Activated CD4-positive, alpha-beta T cell treated with anti-CD3 and anti-CD28 coated beads, Interleukin-2, amount 50 U/mL, for 4 hours (primary cell): Measurements from ENCODE around the gene SMG6.

ENCODE experiments used
- DNase-seq, 2 experiments: peaks; one replicate each; pipeline ENCODE4 v3.0.0-alpha.2; 2020

Gene SMG6

DNA sequence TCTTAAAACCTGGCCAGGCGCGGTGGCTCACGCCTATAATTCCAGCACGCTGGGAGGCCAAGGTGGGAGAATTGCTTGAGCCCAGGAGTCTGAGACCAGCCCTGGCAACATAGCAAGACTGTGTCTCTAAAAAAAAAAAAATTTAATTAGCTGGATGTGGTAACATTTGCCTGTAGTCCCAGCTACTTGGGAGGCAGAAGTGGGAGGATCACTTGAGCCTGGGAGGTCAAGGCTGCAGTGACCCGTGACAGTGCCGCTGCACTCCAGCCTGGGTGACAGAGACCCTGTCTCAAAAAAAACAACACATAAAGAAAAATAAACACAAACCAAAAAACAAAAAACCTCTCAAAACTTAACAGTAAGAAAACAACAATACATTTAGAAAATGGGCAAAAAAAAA, 106.3 kb downstream of the SMG6 start:
- no peak for DNase-seq

DNA sequence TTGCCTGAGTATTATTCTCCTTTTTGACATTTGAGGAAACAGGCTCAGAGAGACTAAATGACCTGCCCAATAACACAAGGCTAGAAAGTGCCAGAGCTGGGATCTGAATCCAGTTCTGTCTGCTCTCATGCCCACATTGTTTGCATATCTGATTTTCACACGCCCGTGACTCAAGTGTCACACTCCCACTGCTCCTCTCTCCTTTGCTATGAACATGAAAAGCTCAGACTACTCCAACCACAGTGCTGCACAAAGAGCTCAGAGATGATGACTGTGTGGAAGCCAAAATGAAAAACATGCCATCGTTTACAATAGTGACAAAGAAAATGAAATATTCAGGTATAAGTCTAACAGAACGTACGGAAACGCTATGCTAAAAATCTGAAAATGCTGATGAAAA, 107.9 kb downstream of the SMG6 start:
- DNase-seq: peak in 1 of 2 experiments; percentile 10

DNA sequence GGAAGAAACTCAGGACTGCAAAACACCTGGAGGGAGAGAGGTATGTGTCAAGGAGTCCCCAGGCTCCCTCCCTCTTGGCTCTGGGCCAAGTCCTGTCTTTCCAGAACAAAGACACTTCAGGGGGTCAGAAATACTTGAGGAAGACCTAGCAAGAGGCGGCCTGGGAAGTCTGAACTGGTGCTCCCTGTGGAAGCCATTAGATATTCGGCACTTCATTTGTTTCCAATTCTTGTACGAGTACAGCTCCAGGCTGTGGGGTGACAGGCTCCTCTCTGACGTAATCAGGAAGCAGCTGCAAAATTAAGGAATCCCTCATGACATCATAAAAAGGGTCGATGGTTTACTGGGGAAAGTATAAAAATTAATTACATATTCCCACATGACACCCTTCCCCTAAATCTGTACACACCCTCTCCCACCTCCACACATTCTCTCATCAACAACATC, 108.7 kb downstream of the SMG6 start:
- DNase-seq: no peak

- peak; percentile 28 to 30 for DNase-seq
Measured at GRCh38 chr17:2192367-2193057, 111.1 kb downstream of the SMG6 start.

- DNase-seq: no peak
Measured at GRCh38 chr17:2191785-2192184, 111.8 kb downstream of the SMG6 start.

- no peak for DNase-seq
Measured at GRCh38 chr17:2191227-2191626, 112.4 kb downstream of the SMG6 start.

GRCh38 chr17:2190014-2190413, 113.6 kb downstream of the SMG6 start:
- no peak for DNase-seq

- DNase-seq: no peak
Measured at GRCh38 chr17:2188971-2189630, 114.5 kb downstream of the SMG6 start.

DNA sequence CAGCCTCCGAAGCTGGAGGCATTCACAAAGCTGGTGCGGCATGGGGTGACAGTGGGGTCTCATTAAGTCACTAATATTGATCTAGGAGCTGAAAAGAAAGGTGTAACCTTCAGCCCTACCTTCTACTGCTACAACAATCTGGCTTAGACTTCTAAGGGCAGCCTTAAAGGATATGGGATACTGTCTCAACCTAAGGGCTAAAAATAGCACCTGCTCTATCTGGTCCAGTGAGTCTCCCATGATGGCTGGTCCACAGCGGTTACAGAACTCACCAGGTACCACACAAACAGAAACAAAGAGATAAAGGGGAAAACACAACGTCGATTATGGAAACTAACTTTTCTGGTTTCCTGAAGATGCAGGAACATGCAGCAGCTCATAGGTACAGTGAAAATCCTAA, 115.8 kb downstream of the SMG6 start:
- no peak for DNase-seq

- DNase-seq: no peak
Measured at GRCh38 chr17:2186937-2187336, 116.6 kb downstream of the SMG6 start.

GRCh38 chr17:2184993-2185931, 118.3 kb downstream of the SMG6 start:
- DNase-seq: no peak

- no peak for DNase-seq
Measured at GRCh38 chr17:2183346-2183745, 120.2 kb downstream of the SMG6 start.

DNA sequence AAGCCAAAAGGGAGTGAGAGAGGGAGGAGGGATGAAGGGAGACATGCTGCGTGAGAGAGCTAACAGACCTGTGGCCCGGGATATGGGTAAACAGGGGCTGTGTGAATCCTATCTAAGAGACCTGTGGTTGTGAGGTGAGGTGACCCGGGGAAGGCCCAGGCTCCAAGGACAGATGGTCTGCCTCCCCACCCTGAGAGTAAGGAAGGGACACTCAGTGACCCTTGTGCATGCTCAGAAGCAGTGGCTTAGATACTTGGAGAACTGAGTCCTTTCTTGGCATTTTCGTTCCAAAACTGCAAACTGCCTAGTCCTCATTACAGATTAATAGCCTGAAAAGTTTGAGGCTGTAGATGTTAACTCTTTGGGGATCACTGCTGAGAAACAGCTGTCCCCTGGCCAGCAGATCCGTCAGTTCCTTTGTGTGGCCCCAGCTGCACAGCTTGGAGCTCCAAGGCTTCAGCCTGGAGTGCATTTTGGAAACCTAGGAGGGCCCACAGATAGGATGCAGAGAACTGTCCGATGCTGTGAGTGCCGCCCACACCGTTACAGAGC, 121.6 kb downstream of the SMG6 start:
- no peak for DNase-seq

DNA sequence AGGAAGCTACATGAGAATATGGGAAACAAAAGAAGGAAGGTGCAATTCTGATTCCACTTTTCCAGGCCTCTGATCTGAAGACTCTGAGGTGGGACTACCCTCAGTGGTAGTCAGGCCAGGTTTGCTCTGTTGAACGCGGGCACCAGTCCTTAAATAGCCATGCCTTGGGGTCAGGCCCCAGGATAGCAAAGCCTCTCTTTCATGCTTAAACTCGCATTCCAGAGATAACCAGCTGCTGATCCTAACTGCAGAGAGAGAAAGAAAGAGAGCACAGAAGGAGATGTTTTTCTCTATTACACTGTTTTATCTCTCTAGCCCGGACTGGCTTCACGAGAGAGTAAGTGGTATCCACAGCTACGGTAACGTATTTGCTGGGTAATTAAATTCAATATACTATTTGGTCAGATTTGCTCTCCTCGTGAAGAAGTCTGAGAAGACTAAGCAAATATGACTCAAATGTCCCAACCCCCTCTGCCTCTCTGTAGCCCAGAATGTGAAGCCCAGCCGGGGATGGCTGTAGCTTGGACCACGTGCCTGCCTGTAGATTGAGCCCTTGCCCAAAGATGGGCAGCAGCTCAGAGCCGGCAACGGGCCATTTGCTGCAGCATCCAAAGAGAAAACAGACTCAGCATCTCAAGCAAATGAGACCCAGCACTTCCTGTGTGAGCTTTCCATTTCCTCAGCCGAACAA, 122.2 kb downstream of the SMG6 start:
- no peak for DNase-seq

DNA sequence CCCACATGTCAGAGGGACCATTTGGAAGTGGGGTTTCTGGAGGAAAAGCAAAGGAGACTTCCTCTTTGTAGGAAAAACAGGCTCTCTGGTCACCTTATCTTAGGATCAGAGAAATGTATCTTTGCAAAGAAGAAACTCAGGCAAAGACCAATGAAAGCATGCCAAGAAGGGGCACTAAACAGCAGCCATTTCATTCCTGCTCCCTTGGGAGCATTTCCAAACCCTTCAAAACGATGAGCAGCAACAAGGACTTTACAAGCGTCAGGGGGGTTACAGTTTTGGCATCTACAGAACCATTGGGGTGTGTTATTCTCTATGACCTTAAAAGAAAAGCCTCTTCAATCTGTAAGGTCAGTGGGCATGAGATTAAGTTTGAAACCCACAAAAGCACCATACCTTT, 122.8 kb downstream of the SMG6 start:
- no peak for DNase-seq

DNA sequence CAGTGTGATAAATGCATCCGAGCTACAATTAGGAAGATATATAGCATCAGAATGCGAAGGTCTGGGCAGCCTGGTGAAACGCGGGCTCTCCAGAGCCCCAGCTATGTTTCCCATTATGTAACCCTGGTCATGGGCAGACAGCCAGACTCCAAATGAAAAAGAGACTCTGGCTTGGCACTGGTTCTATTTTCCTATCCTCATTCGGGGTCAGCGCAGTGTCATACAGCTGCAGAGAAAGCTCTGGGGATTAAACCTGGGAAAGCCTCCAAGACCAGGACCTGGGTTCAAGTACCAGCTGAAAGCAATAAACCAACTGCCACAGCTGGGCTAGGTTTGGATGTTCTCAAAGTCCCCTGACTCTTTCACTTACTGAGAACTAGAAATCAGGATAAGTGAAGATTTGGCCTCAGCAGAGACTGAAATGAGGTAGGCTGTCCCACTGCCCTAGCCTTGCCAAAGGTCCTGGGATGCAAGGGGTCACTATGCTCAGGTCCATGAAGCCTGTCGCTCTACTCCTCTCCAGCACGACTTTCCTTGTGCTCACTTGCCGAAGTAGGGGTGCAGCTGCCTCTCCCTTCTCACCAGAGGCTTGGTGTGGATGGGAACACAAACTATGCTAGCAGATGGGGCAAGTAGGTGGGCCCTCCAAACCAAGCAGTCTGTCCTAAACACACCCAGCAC, 123.8 kb downstream of the SMG6 start:
- no peak for DNase-seq

GRCh38 chr17:2178798-2179501, 124.6 kb downstream of the SMG6 start:
- DNase-seq: no peak

DNA sequence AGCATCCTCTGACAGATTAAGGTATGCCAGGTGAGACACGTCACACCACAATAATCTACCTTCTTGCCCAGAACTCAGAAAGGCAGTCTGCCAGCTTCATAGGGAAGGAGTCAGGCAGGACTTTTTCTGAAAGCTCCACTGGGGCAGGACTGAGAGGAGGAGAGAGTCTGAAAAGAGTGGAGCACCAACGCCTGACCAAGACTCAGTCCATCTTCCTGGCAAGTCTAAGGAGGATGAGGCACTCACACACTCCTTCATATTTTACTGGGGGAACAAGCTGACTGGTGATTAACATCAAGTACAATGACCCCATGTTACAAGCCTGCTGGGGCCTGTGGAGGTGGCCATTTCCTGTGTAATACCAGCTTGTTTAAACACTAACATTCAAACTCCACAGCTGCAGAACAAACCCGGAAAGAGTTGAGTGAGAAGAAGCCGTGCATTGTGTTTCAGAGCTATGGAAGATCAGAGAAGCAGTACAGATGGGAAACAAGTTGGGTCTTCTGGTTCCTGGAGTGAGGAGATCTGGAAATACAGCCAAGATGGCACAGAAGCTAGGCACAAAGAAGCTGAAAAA, 126.3 kb downstream of the SMG6 start:
- no peak for DNase-seq

DNA sequence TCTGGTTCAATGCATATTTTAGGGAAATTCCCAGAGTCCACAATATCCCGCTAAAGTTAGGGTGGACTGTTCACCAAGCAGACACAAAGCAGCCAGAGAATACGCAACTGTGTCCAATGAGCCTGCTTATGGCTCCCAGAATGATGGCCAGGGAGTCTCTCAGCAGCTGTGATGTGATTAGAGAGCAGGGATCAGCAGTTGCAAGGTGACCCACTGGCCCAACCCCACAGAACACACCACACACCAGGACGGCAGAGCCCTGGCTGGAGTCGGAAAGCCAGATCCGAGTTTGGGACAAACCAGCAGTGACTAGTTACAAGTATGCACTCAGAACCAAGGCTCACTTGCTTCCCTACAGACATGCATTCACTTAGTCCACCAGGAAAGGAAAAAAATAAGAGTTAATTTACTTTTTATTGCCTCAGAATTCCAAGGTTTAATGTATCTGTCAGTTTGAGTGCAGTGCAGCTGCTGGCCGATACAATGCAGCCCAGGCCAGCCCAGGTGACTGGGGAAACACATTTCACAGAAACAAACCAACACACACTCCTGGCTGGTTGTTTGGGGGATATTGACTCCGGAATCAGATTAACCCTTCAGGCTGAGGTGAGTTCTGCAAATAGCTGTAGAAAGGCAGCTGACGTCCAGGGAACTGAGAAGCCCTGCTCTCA, 127.0 kb downstream of the SMG6 start:
- no peak for DNase-seq

GRCh38 chr17:2175294-2175628, 128.3 kb downstream of the SMG6 start:
- no peak for DNase-seq
